GM18517 (cell line): ENCODE results near the gene TJAP1.

ENCODE experiments used
- ATAC-seq: cut with Tn5 transposase; IDR thresholded peaks from one replicate; pipeline ENCODE4 v1.9.1; 2021; ENCODE audit warnings: mild to moderate bottlenecking, moderate library complexity; ENCODE audit not compliant: unreplicated experiment

Gene TJAP1

GRCh38 chr6:43504756-43505593 lies 27.6 kb downstream of the TJAP1 start:
- no peak for ATAC-seq

- no peak for ATAC-seq
Measured at GRCh38 chr6:43505718-43506117, 28.3 kb downstream of the TJAP1 start.

- ATAC-seq, result no peak
Measured at GRCh38 chr6:43506171-43506570, 28.8 kb downstream of the TJAP1 start.

- ATAC-seq, result peak; percentile 57
Measured at GRCh38 chr6:43506667-43507471, 29.5 kb downstream of the TJAP1 start.

- ATAC-seq, result no peak
Measured at GRCh38 chr6:43508481-43509141, 31.2 kb downstream of the TJAP1 start.

- no peak for ATAC-seq
Measured at GRCh38 chr6:43509142-43509983, 32.0 kb downstream of the TJAP1 start.

- no peak for ATAC-seq
Measured at GRCh38 chr6:43509984-43510826, 32.8 kb downstream of the TJAP1 start, which contains the start of gene LRRC73. Gene LRRC73 (minus strand): TSS chr6:43510346. CDS start chr6:43509785, 561 bp downstream.

- ATAC-seq, result no peak
Measured at GRCh38 chr6:43510827-43511163, 33.4 kb downstream of the TJAP1 start.

GRCh38 chr6:43511824-43512415 lies 34.5 kb downstream of the TJAP1 start:
- ATAC-seq, result no peak

GRCh38 chr6:43515808-43516207 lies 38.4 kb downstream of the TJAP1 start:
- ATAC-seq, result no peak

- ATAC-seq, result peak; percentile 4
Measured at GRCh38 chr6:43516367-43516696, 39.0 kb downstream of the TJAP1 start.

GRCh38 chr6:43516697-43517504 lies 39.5 kb downstream of the TJAP1 start, which contains the start of the genes POLR1C and YIPF3:
Gene POLR1C (plus strand): TSS chr6:43517089. CDS start chr6:43517110, 21 bp downstream.
Gene YIPF3 (minus strand): TSS chr6:43516926. CDS start chr6:43516807, 119 bp downstream.
- ATAC-seq, result peak; percentile 80

GRCh38 chr6:43517505-43518357 lies 40.4 kb downstream of the TJAP1 start:
- no peak for ATAC-seq

- no peak for ATAC-seq
Measured at GRCh38 chr6:43520097-43520496, 42.7 kb downstream of the TJAP1 start.

- ATAC-seq, result no peak
Measured at GRCh38 chr6:43521836-43522235, 44.5 kb downstream of the TJAP1 start.

- ATAC-seq, result no peak
Measured at GRCh38 chr6:43522547-43523261, 45.3 kb downstream of the TJAP1 start.

GRCh38 chr6:43523284-43523683 lies 45.9 kb downstream of the TJAP1 start:
- no peak for ATAC-seq
